HepG2 (cell line): ENCODE results near the gene ZNF747. TPM values are rescaled to one million over a fixed set of nuclear protein-coding genes. Genes with fewer than 3 reads are reported as not detected.

Experiments
- AGO2 ChIP-seq: fragments of 200-400 bp; formaldehyde crosslinking; optimal IDR thresholded peaks from 2 replicates; pipeline ENCODE3; 2017; ENCODE audit warnings: mild to moderate bottlenecking, low read depth, low read length, moderate library complexity
- ARNTL ChIP-seq: sonication (generic); formaldehyde crosslinking; IDR thresholded peaks from 2 replicates; pipeline ENCODE4 v1.4.0; 2020; ENCODE audit warnings: mild to moderate bottlenecking, missing genetic modification reagents
- ETS1 ChIP-seq: sonication (generic); formaldehyde crosslinking; IDR thresholded peaks from 2 replicates; pipeline ENCODE4 v1.4.0; 2020; ENCODE audit warnings: missing genetic modification reagents
- HNRNPL ChIP-seq: fragments of 200-400 bp; formaldehyde crosslinking; IDR thresholded peaks from 2 replicates; pipeline ENCODE4 v1.6.1; 2017; ENCODE audit warnings: mild to moderate bottlenecking, low read depth, low read length
- MATR3 ChIP-seq: sonication (generic); formaldehyde crosslinking; IDR thresholded peaks from 2 replicates; pipeline ENCODE4 v1.4.0; 2020; ENCODE audit warnings: missing genetic modification reagents
- MBD4 ChIP-seq: IDR thresholded peaks from 2 replicates; pipeline ENCODE4 v1.6.1; 2012; ENCODE audit warnings: low read length, inconsistent platforms, borderline replicate concordance
- MIER2 ChIP-seq: IDR thresholded peaks from 2 replicates; pipeline ENCODE4 v1.6.1; 2016; ENCODE audit warnings: missing biosample characterization, missing genetic modification reagents
- MYPOP ChIP-seq: sonication (generic); formaldehyde crosslinking; IDR thresholded peaks from 2 replicates; pipeline ENCODE4 v1.8.1; 2023; ENCODE audit warnings: mild to moderate bottlenecking, moderate library complexity, missing genetic modification reagents
- NCOA5 ChIP-seq: sonication (generic); formaldehyde crosslinking; IDR thresholded peaks from 2 replicates; pipeline ENCODE4 v1.4.0; 2020; ENCODE audit warnings: missing genetic modification reagents
- STAT6 ChIP-seq: sonication (generic); formaldehyde crosslinking; IDR thresholded peaks from 2 replicates; pipeline ENCODE4 v1.4.0; 2020; ENCODE audit warnings: missing genetic modification reagents, mild to moderate bottlenecking, borderline replicate concordance
- TBX2 ChIP-seq: sonication (generic); formaldehyde crosslinking; IDR thresholded peaks from 2 replicates; pipeline ENCODE4 v1.5.0; 2020; ENCODE audit warnings: missing genetic modification reagents, mild to moderate bottlenecking, borderline replicate concordance
- ZHX1 ChIP-seq: sonication (generic); formaldehyde crosslinking; IDR thresholded peaks from 2 replicates; pipeline ENCODE4 v1.8.1; 2022; ENCODE audit warnings: low read depth, mild to moderate bottlenecking, missing genetic modification reagents
- ZNF10 ChIP-seq: sonication (generic); formaldehyde crosslinking; IDR thresholded peaks from 2 replicates; pipeline ENCODE4 v1.4.0; 2020; ENCODE audit warnings: mild to moderate bottlenecking, low read depth, missing genetic modification reagents, borderline replicate concordance
- ZNF609 ChIP-seq: sonication (generic); formaldehyde crosslinking; IDR thresholded peaks from 2 replicates; pipeline ENCODE4 v1.4.0; 2020; ENCODE audit warnings: mild to moderate bottlenecking, missing genetic modification reagents, borderline replicate concordance
- ZNF672 ChIP-seq: sonication (generic); formaldehyde crosslinking; IDR thresholded peaks from 2 replicates; pipeline ENCODE4 v1.8.1; 2022; ENCODE audit warnings: missing genetic modification reagents
- ZNF850 ChIP-seq: sonication (generic); formaldehyde crosslinking; conservative IDR thresholded peaks from 2 replicates; pipeline ENCODE4 v1.9.0; 2021; ENCODE audit warnings: mild to moderate bottlenecking, missing genetic modification reagents
- polyA plus RNA-seq, 8 experiments: library from polyadenylated mRNA; depleted of rRNA in 3 of 8; stranded (reverse) in 7 of 8; unstranded in 1 of 8; fragments of >200 nt; fragmentation: Illumina TruSeq in 4 of 8; extraction: Trizol in 4 of 8; gene quantifications; 2 replicates each; pipeline versions ENCODE4 v1.2.1 to v1.2.3, GENCODE V29; 2011 to 2016; ENCODE audit warnings: low read depth in 4 of 8, missing spikeins in 1 of 8, mixed read lengths in 1 of 8; ENCODE audit not compliant: insufficient read depth in 1 of 8
- total RNA-seq, 5 experiments: library from RNA; depleted of rRNA; stranded (reverse); fragments of >200 nt; fragmentation: Illumina TruSeq; extraction: Trizol; gene quantifications; 2 replicates each; pipeline ENCODE4 v1.2.3, GENCODE V29; 2016; ENCODE audit warnings: low read depth in 1 of 5

ZNF747 gene
- total and polyA plus RNA-seq, 2 of the 13 experiments (the other 11 are each of a cell fraction or from before 2014, with no cell fraction given) = 7.2 to 10.2 TPM

GRCh38 chr16:30555315-30556124 is 20.9 kb upstream of the ZNF747 start (continued):
- TF ChIP-seq ZHX1 (CRISPR knock-in tag) (0 out of 2 replicates have a peak, but pooled peaks have one; percentile 55), MIER2 (CRISPR knock-in tag) (no peak), HNRNPL (0 out of 2 replicates have a peak, but pooled peaks have one; percentile 18), NCOA5 (CRISPR knock-in tag) (no peak), STAT6 (no peak), ZNF10 (CRISPR knock-in tag) (no peak), MYPOP (no peak), MBD4 (no peak), AGO2 (peak; percentile 80), ETS1 (CRISPR knock-in tag) (no peak), ARNTL (CRISPR knock-in tag) (no peak), ZNF672 (CRISPR knock-in tag) (no peak), ZNF850 (CRISPR knock-in tag) (no peak), ZNF609 (CRISPR knock-in tag) (no peak), TBX2 (CRISPR knock-in tag) (0 out of 2 replicates have a peak, but pooled peaks have one; percentile 34), MATR3 (CRISPR knock-in tag) (no peak)
